IMR-90 (cell line): ENCODE data around the gene MX1. TPM values are rescaled to one million over a fixed set of nuclear protein-coding genes. Genes with fewer than 3 reads are reported as not detected.

Experiments
- ATAC-seq: fragments of 200-7000 bp; cut with Tn5 transposase; 2 replicates; pipeline ENCODE4 v1.9.1; 2020; ENCODE audit warnings: low read depth, mild to moderate bottlenecking, moderate library complexity
- BruUV-seq: library from RNA; stranded (reverse); fragments of 400-500 nt; replicated peaks from 2 replicates; lab custom pipeline; 2021; lab: Mats Ljungman, UMichigan
- CTCF ChIA-PET: fragments of 300-600 bp; formaldehyde crosslinking; extraction: SDS; loops from one replicate; lab custom pipeline; 2021; ENCODE audit warnings: antibody characterized with exemption; lab: Yijun Ruan, JAX
- POLR2A ChIA-PET: fragments of 300-600 bp; sonication (Branson Sonifier 250); formaldehyde crosslinking; loops from one replicate; lab custom pipeline; 2022; ENCODE audit warnings: antibody characterized with exemption; ENCODE audit not compliant: unreplicated experiment; lab: Charles Lee
- DNase-seq: peaks from one replicate; pipeline ENCODE4 v3.0.0; 2013
- H2AFZ ChIP-seq: replicated peaks from 2 replicates; pipeline ENCODE3; 2013; ENCODE audit warnings: low read length, mild to moderate bottlenecking; ENCODE audit not compliant: poor library complexity
- H2AK5ac ChIP-seq: 2 replicates; pipeline ENCODE4 v1.6.1; 2013; ENCODE audit warnings: low read depth, low read length, inconsistent platforms
- H2AK9ac ChIP-seq: replicated peaks from 2 replicates; pipeline ENCODE3; 2013; ENCODE audit warnings: mild to moderate bottlenecking, low read depth, low read length, moderate library complexity; ENCODE audit not compliant: poor library complexity
- H2BK120ac ChIP-seq: 2 replicates; pipeline ENCODE4 v1.6.1; 2013; ENCODE audit warnings: low read depth, low read length, inconsistent platforms
- H2BK15ac ChIP-seq: 3 replicates; pipeline ENCODE4 v1.6.1; 2013; ENCODE audit warnings: low read depth, low read length, inconsistent platforms
- H2BK20ac ChIP-seq: 2 replicates; pipeline ENCODE4 v1.6.1; 2013; ENCODE audit warnings: low read depth, mild to moderate bottlenecking, inconsistent platforms, low read length, moderate library complexity
- H2BK5ac ChIP-seq: 2 replicates; pipeline ENCODE4 v1.6.1; 2013; ENCODE audit warnings: mild to moderate bottlenecking, low read depth, low read length, inconsistent platforms; ENCODE audit not compliant: poor library complexity, severe bottlenecking
- H3K14ac ChIP-seq: replicated peaks from 2 replicates; pipeline ENCODE4 v1.6.1; 2013; ENCODE audit warnings: low read depth, low read length, inconsistent platforms
- H3K18ac ChIP-seq: 2 replicates; pipeline ENCODE4 v1.6.1; 2013; ENCODE audit warnings: low read depth, low read length, control low read depth
- H3K23ac ChIP-seq: 2 replicates; pipeline ENCODE4 v1.6.1; 2013; ENCODE audit warnings: low read depth, low read length, inconsistent platforms
- H3K27ac ChIP-seq: 2 replicates; pipeline ENCODE4 v1.5.1; 2013; ENCODE audit warnings: mild to moderate bottlenecking, control low read depth, low read length; ENCODE audit not compliant: insufficient read depth
- H3K27me3 ChIP-seq: 2 replicates; pipeline ENCODE4 v1.6.1; 2013; ENCODE audit warnings: low read length; ENCODE audit not compliant: control insufficient read depth, insufficient read depth
- H3K36me3 ChIP-seq: 2 replicates; pipeline ENCODE4 v1.6.1; 2013; ENCODE audit warnings: low read length, mixed read lengths; ENCODE audit not compliant: control insufficient read depth, insufficient read depth
- H3K4ac ChIP-seq: 2 replicates; pipeline ENCODE4 v1.6.1; 2013; ENCODE audit warnings: low read depth, low read length, inconsistent platforms
- H3K4me1 ChIP-seq: 2 replicates; pipeline ENCODE4 v1.6.1; 2013; ENCODE audit warnings: low read length, mixed read lengths; ENCODE audit not compliant: control insufficient read depth, insufficient read depth
- H3K4me2 ChIP-seq: 2 replicates; pipeline ENCODE4 v1.6.1; 2013; ENCODE audit warnings: low read depth, mild to moderate bottlenecking, control low read depth, low read length, moderate library complexity
- H3K4me3 ChIP-seq: 2 replicates; pipeline ENCODE4 v1.5.1; 2013; ENCODE audit warnings: low read depth, mild to moderate bottlenecking, control low read depth, low read length, moderate library complexity; ENCODE audit not compliant: insufficient read depth
- H3K56ac ChIP-seq: 2 replicates; pipeline ENCODE4 v1.6.1; 2013; ENCODE audit warnings: low read length, inconsistent platforms; ENCODE audit not compliant: insufficient read depth; ENCODE audit errors: extremely low read depth
- H3K79me1 ChIP-seq, 2 experiments: 2 replicates each; pipeline ENCODE4 v1.6.1; 2013; ENCODE audit warnings: low read length in 2 of 2, inconsistent platforms in 1 of 2, low read depth in 1 of 2
- H3K9ac ChIP-seq: 2 replicates; pipeline ENCODE4 v1.6.1; 2013; ENCODE audit warnings: low read depth, low read length, control low read depth
- H3K9me1 ChIP-seq: 2 replicates; pipeline ENCODE4 v1.6.1; 2013; ENCODE audit warnings: low read length, inconsistent platforms; ENCODE audit not compliant: insufficient read depth
- H3K9me3 ChIP-seq: 2 replicates; pipeline ENCODE4 v1.6.1; 2013; ENCODE audit warnings: low read length; ENCODE audit not compliant: control insufficient read depth, insufficient read depth
- H4K20me1 ChIP-seq: 2 replicates; pipeline ENCODE4 v1.6.1; 2013; ENCODE audit warnings: low read length, inconsistent platforms; ENCODE audit not compliant: insufficient read depth
- H4K5ac ChIP-seq: 2 replicates; pipeline ENCODE4 v1.6.1; 2013; ENCODE audit warnings: mild to moderate bottlenecking, low read depth, low read length, control low read depth
- H4K8ac ChIP-seq, 2 experiments: 2 replicates each; pipeline ENCODE4 v1.6.1; 2013; ENCODE audit warnings: low read depth in 2 of 2, low read length in 2 of 2, control low read depth in 1 of 2, inconsistent platforms in 1 of 2
- H4K91ac ChIP-seq: 2 replicates; pipeline ENCODE4 v1.6.1; 2013; ENCODE audit warnings: low read depth, low read length, inconsistent platforms; ENCODE audit not compliant: insufficient read depth
- BHLHE40 ChIP-seq: fragments of 150-350 bp; IDR thresholded peaks from 2 replicates; pipeline ENCODE4 v1.6.1; 2016; ENCODE audit warnings: mild to moderate bottlenecking, low read depth, low read length
- FOS ChIP-seq: fragments of 150-350 bp; IDR thresholded peaks from 2 replicates; pipeline ENCODE4 v1.6.1; 2016; ENCODE audit warnings: low read depth, low read length
- MXI1 ChIP-seq: IDR thresholded peaks from 2 replicates; pipeline ENCODE4 v1.6.1; 2012; ENCODE audit warnings: low read depth, mild to moderate bottlenecking, low read length, moderate library complexity, borderline replicate concordance
- NFE2L2 ChIP-seq: fragments of 150-350 bp; IDR thresholded peaks from 2 replicates; pipeline ENCODE4 v1.6.1; 2016; ENCODE audit warnings: low read depth, mild to moderate bottlenecking, low read length
- RAD21 ChIP-seq: IDR thresholded peaks from 2 replicates; pipeline ENCODE4 v1.6.1; 2012; ENCODE audit warnings: low read length, improper control_type of control experiment
- RCOR1 ChIP-seq: IDR thresholded peaks from 2 replicates; pipeline ENCODE4 v1.6.1; 2012; ENCODE audit warnings: mild to moderate bottlenecking, low read length, improper control_type of control experiment; ENCODE audit not compliant: insufficient replicate concordance
- RFX5 ChIP-seq: IDR thresholded peaks from 2 replicates; pipeline ENCODE4 v1.8.0; 2012; ENCODE audit warnings: low read depth, mild to moderate bottlenecking, low read length, moderate library complexity
- SMC3 ChIP-seq: fragments of 150-350 bp; IDR thresholded peaks from 2 replicates; pipeline ENCODE4 v1.6.1; 2016; ENCODE audit warnings: low read depth, mild to moderate bottlenecking, antibody characterized with exemption, low read length, moderate library complexity
- WGBS, 2 experiments: methylation state at CpG; one replicate each; pipeline versions ENCODE4 v1.1.5 to v1.1.7; 2013; ENCODE audit warnings: missing lambda C conversion rate in 2 of 2; ENCODE audit not compliant: insufficient read length in 1 of 2; ENCODE audit errors: extremely low coverage in 2 of 2; 5-methylcytosine and 5-hydroxymethylcytosine counted together
- dilution Hi-C: fragments of 300-500 bp; cut with HindIII; formaldehyde crosslinking; loops from one replicate; pipeline ENCODE4 v1.14.3; 2018; ENCODE audit warnings: low sequenced_read_pairs; ENCODE audit not compliant: unreplicated experiment
- in situ Hi-C: fragments of 300-500 bp; cut with MboI; formaldehyde crosslinking; loops from 3 replicates; pipeline ENCODE4 v1.14.3; 2019; ENCODE audit warnings: low sequenced_read_pairs, inconsistent platforms, mixed read lengths
- intact Hi-C: fragments of 100-400 bp; cut with micrococcal nuclease; formaldehyde crosslinking; loops from 2 replicates; pipeline ENCODE4 v1.10.0; 2022
- polyA plus RNA-seq, 3 experiments: library from polyadenylated mRNA; depleted of rRNA; stranded (reverse); fragments of >200 nt; gene quantifications; 2 replicates each; pipeline ENCODE4 v1.2.3, GENCODE V29; 2012; ENCODE audit warnings: low replicate concordance in 1 of 3
- total RNA-seq: library from RNA; depleted of rRNA; stranded (reverse); fragments of >200 nt; gene quantifications from 2 replicates; pipeline ENCODE4 v1.2.3, GENCODE V29; 2012

Gene MX1
- total and polyA plus RNA-seq, 2 of the 4 experiments (the other 2 are of a cell fraction), result 1.0 to 2.5 TPM

DNA sequence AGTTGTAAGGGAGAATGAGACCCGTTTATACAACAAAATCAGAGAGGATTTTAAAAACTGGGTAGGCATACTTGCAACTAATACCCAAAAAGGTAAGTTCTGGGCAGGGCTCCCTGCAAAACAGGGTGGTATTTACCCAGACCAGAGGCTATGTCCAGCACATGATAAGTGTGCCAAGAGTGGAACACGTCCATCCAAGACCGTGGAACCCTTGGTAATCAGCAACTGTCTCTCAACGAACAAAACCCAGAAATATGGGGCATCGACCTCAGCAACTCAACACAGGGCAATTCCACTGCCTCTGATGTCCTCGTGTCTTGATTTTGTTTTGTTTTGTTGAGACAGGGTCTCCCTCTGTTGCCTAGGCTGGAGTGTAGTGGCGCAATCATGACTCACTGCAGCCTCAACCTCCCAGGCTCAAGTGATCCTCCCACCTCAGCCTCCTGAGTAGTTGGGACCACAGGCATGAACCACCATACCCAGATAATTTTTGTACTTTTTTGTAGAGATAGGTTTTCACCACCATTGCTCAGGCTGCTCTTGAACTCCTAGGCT, 26.7 kb upstream of the MX1 start:
- in situ Hi-C loops, result no loop called here
- ATAC-seq (no peak), DNase-seq (no peak)
- Histone ChIP-seq H3K18ac (no peak overlapping the region), H3K79me1 (no peaks in the 10 kb centered on the region), H3K27me3 (peaks cover 1% of the 10 kb centered on the region; the same call in 1 of the 2 replicates), H2AFZ (no peak overlapping the region), H4K91ac (no peak overlapping the region), H2BK20ac (no peak overlapping the region), H4K20me1 (no peaks in the 10 kb centered on the region), H3K36me3 (no peaks in the 10 kb centered on the region), H3K56ac (no peak overlapping the region), H3K23ac (no peak overlapping the region), H3K4me3 (no peak overlapping the region), H2AK9ac (no peak overlapping the region), H2BK120ac (no peak overlapping the region), H2BK15ac (no peak overlapping the region), H3K4ac (no peak overlapping the region), H4K5ac (no peak overlapping the region), H3K9ac (no peak overlapping the region), H2BK5ac (no peak overlapping the region), H3K4me2 (no peak overlapping the region), H3K9me3 (no peaks in the 10 kb centered on the region), H4K8ac (no peak overlapping the region), H3K4me1 (no peaks in the 10 kb centered on the region), H2AK5ac (no peak overlapping the region), H3K9me1 (no peaks in the 10 kb centered on the region), H3K27ac (no peak overlapping the region), H3K14ac (no peak overlapping the region)
- dilution Hi-C loops, result no loop called here
- intact Hi-C loops, result no loop called here
- no CpG with 5 or more reads among the region's 7 CpGs for WGBS, 2 experiments
- no TSS peak for BruUV-seq
- CTCF ChIA-PET, result no interaction called here
- POLR2A ChIA-PET, result no interaction called here
- TF ChIP-seq RCOR1 (no peak), RFX5 (no peak), BHLHE40 (no peak), MXI1 (no peak), NFE2L2 (no peak), SMC3 (no peak), RAD21 (no peak), FOS (no peak)
